Activated CD8-positive, alpha-beta memory T cell treated with anti-CD3 and anti-CD28 coated beads, Interleukin-2, amount 50 U/mL, for 24 hours (primary cell): ENCODE results near the gene ZNF318.
"Not testable (repeated sequence)": the region's sequence is repeated elsewhere in the genome, so short reads cannot be mapped to it uniquely, and the experiment has no call there.

Experiments
- DNase-seq: peaks from one replicate; pipeline ENCODE4 v3.0.0-alpha.2; 2020; ENCODE audit errors: extremely low read depth

The ZNF318 gene

DNA sequence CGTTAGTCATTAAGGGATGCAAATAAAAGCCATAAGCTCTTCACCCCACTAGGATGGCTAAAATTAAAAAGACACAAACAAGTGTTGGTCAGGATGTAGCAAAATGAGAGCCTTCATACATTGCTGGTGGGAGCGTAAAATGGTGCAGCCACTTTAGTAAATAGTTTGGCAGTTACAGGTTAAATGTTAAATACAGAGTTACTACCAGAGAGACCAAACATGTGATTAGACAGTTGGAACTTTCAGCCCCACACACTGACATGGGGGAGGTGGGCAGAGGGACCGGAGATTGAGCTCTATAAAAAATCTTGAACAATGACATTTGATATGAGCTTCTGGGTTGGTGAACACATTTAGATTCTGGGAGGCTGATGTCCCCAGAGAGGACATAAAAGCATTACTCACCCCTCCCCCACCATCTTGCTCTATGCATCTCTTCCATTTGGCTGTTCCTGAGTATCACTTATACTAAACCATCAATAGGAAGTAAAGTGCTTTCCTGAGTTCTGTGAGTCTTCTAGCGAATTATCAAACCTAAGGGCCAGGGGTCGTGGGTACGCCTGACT is 20.4 kb upstream of the ZNF318 start:
- no peak for DNase-seq

DNA sequence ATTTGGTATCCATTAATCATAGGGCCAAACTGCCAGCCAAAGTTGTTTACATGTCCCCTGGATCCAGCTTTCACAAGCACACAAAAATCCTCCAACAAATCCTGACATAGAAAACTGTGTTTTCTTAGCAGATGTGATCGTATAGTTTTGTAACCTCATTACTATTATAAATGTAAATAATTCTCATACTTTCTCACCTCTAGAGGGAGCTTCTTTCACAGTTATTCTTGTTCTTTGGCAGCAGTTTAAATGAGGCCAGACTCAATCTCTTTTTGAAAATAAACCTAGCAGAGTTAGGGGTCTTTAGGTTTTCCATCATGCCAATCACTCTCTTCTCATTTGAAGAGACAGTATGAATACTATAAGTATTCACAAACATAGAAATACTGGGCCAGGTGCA is 17.0 kb upstream of the ZNF318 start:
- no peak for DNase-seq

DNA sequence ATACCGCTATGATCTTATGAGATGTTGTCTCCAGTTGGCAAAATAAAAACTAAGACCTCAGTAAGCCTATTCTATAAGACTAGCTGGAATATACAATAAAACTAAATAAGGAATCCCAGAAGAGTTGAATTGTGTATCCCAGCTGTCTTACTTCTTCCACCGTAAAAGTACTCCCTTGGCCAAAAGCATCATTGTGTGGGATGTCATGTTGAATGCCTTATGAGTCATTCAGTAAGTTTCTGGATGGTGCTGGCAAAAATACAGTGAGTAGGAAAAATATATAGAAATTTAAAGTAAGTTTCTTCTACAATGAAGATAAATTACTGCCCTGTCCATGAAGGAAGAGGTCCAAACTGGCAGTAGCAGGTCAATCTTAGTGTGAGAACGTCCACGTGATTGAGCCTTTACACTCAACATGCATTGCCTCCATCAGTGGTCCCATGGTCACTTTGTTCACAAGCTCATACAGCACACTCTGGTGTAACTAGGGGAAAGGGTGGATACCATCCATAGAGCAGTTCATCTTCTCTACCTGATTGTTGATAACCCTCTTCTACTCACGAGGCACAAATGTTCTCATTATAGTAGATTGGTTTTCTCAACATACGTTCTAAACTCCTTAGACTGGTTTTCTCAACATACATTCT is 13.7 kb upstream of the ZNF318 start:
- DNase-seq, result no peak

DNA sequence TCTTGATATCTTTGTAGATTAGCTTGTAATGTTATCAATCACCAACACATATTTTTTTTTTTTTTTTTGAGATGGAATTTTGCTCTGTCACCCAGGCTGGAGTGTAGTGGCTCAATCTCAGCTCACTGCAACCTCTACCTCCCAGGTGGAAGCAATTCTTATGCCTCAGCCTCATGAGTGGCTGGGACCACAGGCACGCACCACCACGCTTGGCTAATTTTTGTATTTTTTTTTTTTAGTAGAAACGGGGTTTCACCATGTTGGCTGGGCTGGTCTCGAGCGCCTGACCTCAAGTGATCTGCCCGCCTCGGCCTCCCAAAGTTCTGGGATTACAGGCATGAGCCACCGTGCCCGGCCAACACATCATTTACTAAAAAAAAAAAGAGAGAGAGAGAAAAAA is 11.4 kb upstream of the ZNF318 start:
- DNase-seq, result not testable (repeated sequence)

DNA sequence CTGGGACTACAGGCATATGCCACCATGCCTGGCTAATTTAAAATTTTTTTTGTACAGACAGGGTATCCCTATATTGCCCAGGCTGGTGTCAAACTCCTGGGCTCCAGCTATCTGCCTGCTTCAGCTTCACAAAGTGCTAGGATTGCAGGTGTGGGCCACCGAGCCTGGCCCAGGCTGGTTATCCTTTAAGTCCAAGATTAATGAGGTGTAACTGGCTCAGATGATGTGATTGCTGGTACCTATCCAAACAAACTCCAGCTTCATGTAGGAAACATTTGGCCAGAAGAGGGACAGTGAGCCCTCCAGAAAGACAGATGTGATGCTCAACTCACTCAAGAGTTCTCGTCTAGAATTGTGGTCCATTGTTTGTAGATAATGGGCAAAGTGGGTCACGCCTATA is 9.2 kb upstream of the ZNF318 start:
- no peak for DNase-seq

DNA sequence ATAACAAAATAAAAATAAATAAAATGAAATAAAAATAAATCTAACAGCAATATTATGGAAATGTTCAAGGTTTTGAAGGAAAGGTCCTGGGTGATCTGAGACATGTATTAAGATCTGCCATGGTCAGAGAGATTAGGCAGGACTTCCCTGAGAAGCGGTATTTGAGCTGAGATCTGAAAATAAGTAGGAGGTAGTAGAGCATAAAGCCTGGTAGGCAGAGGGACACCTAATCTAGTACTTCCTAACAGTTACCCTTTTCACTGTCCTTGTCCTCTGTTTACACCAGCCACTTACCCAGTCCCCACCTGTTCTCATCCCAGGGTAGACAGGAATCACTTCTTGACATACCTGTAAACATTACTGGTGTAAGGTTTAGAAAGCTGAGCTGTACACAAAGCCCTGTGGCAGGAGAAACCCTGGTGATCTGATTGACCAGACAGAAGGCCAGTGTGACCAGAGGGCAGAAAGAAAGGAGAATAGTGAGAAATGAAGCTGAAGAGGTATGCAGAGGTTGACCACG is 8.3 kb upstream of the ZNF318 start:
- no peak for DNase-seq

DNA sequence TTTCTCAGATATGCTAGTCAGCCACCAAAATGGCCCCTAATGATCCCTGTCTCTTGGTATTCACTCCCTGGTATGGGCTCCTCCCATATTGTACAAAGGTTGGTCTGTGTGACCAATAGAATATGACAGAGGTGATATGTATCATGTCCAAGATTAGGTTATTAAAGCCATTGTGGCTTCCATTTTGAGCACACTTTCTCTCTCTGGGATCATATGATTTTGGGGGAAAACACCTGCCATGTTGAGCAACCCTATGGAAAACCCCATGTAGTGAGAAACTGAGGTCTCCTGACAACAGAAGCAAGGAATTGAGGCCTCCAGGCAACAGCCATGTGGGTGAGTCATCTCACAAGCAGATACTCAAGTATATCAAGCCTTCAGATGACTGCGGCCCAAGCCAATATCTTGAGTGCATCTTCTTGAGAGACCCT is 7.1 kb upstream of the ZNF318 start:
- no peak for DNase-seq

DNA sequence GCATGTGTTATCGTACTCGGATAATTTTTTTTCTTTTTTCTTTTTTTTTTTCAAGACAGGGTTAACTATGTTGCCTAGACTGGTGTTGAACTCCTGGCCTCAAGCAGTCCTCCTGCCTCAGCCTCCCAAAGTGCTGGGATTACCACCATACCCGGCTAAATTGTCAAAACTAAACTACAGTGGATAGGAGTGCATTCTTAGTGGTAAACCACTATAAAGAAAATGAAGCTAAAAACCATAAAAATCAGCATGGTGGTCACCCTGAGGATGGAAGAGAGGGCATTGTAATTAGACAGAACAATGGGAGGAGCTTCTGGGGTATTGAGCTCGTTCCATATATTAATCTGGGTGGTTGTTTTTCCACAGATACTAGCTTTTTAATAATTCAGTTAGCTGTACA is 6.2 kb upstream of the ZNF318 start:
- DNase-seq, result no peak

DNA sequence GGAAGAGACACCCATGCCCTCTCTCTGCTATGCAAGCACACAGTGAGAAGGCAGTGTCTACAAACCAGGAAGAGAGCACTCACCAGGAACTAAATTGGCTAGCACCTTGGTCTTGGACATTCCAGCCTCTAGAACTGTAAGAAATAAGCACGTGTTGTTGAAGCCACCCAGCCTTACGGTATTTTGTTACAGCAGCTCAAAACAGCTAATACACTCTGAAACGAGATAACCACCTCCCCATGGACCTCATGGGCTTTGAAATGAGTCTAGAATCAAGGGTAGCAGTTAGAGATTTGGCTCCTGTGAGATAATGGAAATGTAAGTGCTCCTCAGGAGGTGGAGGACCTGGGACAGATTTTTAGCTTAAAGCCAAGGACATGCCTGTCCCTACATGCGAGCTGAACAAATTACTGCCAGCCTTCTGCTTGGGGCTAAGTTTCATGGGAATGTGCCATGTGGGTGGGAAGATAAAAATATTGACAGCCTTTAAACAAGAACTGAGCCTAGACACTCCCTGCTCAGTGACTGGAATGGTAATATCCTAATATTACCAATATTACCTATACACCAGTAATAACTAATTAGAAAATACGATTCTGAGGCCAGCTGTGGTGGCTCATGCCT is 3.9 kb upstream of the ZNF318 start:
- no peak for DNase-seq

DNA sequence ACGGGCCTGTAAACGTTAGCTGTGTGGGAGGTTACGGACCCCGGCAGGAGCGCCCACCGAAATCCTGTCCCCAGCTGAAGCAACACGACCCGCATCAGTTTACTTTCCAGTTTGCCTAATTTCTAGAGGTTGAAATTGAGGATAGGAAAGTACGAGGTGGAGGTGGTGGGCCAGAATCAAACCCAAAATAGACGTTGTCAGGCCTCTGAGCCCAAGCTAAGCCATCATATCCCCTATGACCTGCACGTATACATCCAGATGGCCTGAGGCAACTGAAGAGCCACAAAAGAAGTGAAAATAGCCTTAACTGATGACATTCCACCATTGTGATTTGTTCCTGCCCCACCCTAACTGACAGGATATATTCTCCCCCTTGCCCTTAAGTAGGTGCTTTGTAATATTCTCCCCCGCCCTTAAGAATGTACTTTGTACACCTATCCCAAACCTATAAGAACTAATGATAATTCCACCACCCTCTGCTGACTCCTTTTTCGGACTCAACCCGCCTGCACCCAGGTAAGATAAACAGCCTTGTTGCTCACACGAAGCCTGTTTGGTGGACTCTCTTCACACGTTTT is 645 bp upstream of the ZNF318 start:
- not testable (repeated sequence) for DNase-seq

DNA sequence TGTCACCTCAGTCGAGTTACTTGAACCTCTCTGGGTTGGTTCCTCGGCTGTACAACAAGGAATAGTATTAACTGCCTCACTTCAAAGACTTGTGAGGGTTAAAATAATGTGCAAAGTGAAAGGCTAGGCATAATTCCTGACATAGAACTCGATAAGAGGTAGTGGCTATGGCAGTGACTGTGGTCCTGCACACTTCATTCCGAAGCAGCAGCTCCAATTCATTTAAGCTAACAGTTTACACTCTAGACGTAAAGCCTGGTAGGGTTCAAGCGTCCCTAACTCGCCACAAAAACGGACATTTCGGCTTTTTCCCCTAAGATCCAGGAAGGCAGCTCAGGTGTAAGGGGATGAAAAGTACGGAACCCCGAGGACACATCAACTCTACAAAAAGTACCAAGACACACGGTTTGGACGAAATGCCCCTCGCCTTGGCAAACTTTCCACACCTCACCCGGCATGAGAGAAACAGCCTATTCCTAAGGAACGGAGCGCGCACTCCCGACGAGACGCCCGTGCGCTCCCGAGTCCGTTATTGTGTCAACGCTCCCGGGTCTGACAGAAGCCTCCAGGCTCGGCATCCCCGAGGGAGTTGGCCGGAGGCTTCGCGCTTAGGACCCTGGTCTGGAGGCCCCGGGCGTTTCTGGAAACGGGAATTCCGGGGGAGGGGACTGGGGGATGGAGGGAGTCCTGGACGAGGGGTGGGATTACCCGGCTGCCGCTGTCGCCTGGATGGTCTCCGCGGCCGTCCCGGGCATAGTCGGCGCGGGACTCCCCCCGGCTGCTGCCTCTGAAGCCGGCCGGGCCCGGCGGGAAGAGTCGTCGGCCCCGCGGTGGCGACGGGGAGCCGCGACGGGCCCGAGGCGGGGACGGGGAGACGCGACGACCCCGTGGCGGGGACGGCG is 937 bp downstream of the ZNF318 start:
- no peak for DNase-seq

DNA sequence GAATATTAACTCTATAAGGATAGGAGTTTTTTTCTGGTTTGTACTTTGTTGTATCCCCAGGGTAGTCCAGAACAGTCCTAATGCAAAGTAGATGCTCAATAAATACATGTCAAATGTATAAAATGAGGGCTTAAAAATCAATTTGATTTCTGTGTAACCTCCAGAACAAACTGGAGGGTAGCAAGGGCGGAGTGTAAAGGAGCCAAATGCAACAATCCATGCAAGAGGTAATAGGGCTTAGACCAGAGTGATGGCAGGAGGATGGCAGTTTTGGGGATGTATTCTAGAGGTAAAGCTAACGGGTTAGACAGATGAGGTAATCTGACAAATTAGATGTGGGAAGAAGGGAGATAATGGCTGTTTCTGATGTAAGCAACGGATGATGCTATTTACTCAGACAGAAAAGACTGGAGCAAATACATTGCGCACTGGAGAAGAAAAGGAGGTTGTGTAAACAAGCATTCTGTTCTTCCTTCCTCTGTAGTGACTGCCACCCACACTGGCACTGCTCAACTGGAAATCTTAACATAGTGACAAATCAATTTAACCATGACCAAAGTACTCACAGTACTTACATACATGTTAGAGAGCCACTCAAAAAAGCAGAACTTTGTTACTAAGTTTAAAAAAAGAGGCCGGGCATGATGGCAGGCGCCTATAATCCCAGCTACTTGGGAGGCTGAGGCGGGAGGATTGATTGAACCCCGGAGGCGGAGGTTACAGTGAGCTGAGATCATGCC is 2.0 kb downstream of the ZNF318 start:
- no peak for DNase-seq

DNA sequence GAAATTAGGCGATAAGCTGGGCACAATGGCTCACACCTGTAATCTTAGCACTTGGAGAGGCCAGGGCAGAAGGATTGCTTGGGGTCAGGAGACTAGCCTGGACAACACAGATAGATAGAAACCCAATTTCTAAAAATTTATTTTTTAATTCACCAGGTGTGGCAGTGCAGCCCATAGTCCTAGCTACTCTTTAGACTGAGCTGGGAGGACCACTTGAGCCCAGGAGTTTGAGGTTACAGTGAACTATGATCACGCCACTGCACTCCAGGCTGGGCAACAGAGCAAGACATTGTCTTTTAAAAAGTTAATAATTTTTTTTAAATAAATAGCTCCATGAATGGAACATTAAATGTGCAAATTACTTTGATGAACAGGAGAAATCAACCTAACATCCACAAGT is 8.2 kb downstream of the ZNF318 start:
- no peak for DNase-seq

DNA sequence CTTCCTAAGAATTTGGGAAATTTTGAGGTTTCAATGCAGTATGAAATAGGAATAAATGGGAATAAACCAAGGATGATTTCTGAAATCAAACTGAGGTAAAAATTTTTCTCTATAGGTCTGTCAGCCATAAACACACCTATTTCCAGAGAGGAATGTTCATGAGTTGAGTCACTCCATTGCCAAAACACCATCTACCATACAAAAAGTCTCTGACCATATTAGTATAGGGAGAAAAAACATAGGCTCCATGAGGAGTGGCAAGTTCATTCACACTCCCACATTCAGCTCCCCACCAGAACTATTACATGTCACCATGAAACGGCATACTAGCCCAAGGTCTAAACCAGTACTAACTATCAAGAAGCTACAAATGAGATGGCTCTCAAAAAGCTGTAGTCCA is 9.6 kb downstream of the ZNF318 start:
- no peak for DNase-seq

DNA sequence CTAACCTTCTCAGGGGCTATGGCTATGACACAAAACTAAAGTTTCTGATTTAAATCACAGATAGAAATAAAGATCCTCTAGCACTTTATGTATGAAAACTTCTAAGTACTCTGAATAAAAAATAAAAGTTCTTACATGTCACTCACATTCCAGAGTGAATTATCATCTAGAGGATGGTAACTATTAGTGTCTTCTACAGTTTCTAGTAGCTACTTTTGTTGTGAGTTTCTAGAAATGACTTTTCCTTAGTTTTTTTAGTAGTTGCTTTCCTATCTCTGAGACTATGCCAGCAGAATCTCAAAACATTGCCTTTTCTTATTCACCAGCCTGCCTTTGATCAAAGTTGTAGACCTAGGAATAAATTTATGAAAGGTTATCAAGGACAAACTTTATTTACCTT is 10.1 kb downstream of the ZNF318 start:
- no peak for DNase-seq

DNA sequence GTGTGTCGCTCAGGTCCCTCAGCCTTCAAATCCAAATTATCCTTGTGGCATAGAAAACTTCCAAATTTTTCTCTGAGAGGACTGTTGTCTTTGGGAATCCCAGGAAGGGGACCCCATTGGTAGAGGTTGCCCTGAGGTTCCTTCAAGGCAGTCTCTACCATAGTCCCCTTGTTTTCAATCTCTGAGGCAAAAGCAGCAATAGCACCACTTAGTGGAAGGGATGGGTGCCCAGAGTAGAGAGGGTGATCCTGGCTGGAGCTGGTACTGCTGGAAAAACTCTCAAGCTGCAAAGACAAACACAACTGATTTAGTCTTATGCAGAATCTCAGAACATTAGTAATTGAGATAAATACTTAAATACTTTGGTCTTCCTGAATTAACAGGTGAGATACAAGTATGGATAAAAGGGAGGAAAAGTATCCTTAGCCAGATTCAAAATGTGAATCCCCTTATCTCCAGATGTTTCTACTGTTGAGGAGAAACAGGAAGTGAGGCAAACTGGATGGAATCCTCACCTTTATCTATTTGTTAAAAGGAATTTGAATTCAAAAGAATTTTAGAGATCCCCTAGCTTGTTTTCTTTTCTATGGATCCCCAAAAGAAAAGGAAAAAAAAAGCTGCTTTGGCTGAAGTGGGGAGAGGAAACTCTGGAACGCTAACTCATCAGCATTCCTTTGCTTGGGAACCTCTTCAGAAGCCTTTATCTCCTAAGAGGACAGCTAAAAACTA is 13.4 kb downstream of the ZNF318 start:
- no peak for DNase-seq

DNA sequence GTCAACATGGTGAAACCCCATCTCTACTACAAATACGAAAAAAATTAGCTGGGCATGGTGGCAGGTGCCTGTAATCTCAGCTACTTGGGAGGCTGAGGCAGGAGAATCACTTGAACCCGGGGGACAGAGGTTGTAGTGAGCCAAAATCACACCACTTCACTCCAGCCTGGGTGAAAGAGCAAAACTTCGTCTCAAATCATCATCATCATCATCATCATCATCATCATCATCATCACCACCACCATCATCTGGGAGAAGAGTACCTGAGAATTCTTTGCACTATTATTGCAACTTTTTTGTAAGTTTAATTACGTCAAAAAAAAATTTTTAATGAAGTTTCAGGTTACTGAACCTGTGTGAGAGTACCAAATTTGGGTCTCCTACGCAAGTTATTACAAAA is 17.5 kb downstream of the ZNF318 start:
- not testable (repeated sequence) for DNase-seq

DNA sequence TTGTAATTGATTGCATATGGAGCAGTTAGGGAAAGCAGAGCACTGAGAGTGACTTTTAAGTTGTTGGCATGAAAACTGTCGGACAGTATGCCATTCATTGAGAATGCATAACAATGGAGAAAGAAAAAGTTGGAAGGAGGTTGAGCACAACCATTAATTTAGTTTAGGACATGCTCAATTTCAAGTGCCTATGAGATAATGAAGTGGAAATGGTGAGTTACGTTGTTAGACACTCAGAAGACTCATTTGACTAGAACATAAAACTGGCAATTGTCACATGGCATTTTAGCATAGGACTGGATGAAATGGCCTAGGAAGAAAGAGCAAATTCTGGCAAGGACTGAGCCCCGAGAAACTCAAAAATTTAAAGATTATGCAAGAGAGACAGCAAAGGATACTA is 22.0 kb downstream of the ZNF318 start:
- no peak for DNase-seq

DNA sequence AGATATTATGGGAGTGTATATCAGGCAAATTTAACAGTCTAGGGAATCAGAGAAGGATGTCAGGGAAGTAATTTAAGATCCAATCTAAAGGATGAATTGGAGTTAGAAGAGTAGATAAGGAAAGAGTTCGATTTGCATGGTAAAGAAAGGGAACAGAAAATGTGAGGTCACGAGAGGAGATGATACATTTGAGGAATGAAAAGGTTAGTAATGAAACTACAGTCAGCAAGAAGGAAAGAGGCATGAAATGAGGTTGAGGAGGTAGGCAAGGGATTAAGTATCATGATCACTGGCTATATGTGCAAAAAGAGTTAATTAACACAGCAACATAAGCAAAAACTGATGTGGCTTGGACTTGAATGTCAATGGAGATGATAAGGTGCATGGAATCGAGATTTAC is 22.4 kb downstream of the ZNF318 start:
- no peak for DNase-seq

DNA sequence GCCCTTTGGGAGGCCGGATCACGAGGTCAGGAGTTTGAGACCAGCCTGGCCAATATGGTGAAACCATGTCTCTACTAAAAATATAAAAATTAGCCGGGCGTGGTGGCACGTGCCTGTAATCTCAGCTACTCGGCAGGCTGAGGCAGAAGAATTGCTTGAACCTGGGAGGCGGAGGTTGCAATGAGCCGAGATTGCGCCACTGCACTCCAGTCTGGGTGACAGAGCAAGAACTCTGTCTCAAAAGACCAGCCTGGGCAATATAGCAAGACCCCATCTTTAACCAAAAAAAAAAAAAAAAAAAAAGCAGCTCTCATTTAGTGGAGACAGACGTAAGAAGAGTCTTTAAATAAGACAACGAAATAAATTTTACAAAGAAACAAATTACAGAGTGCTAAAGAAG is 23.2 kb downstream of the ZNF318 start:
- not testable (repeated sequence) for DNase-seq

DNA sequence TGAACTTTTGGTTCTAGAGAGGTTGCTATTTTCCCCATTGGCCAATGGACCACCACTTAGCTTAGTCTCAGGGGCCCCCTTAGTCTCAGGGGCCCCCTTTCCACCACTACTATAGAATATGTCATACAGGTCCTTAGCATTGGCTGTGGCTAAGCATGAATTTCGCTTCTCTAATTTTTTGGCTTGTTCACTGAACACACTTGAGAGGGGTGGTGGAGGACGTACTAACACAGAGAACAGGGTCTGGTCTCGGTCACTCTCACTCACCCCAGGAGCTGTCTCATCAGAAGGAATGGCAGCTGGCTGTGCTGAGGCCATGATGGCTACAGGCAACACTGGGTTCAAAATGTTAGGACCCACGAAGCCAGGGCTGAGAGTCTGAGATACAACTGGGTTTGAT is 30.3 kb downstream of the ZNF318 start:
- no peak for DNase-seq
